HEK293 (cell line): Measurements from ENCODE around the gene PCBP3.

ENCODE experiments used
- CTCF ChIA-PET: fragments of 350-600 bp; formaldehyde crosslinking; extraction: SDS; loops from one replicate; lab custom pipeline; 2021; ENCODE audit warnings: antibody characterized with exemption; lab: Yijun Ruan, JAX
- POLR2A ChIA-PET: fragments of 300-600 bp; formaldehyde crosslinking; extraction: SDS; loops from one replicate; lab custom pipeline; 2020; ENCODE audit warnings: antibody characterized with exemption, inconsistent platforms; lab: Yijun Ruan, JAX
- H3K27ac ChIP-seq: fragments of 200-500 bp; sonication (Bioruptor generic); 2 replicates; pipeline ENCODE4 v1.5.1; 2014; ENCODE audit warnings: low read depth, low read length, control low read depth, inconsistent platforms; ENCODE audit errors: extremely low read depth
- H3K36me3 ChIP-seq, 2 experiments: fragments of 200-500 bp in 1 of 2; sonication (Bioruptor generic) in 1 of 2; 1 replicate in 1 of 2; 2 replicates in 1 of 2; pipeline ENCODE4 v1.5.1; 2014 to 2017; ENCODE audit warnings: inconsistent platforms in 2 of 2, low read length in 2 of 2; ENCODE audit not compliant: control insufficient read depth in 2 of 2, insufficient read depth in 1 of 2
- H3K4me1 ChIP-seq: fragments of 200-500 bp; sonication (Bioruptor generic); 2 replicates; pipeline ENCODE4 v1.5.1; 2014; ENCODE audit warnings: mild to moderate bottlenecking, low read length, inconsistent platforms; ENCODE audit not compliant: control insufficient read depth, insufficient read depth
- H3K4me3 ChIP-seq: 2 replicates; pipeline ENCODE4 v1.5.1; 2011; ENCODE audit warnings: low read depth, mild to moderate bottlenecking, control low read depth, low read length, moderate library complexity
- H3K9me3 ChIP-seq: fragments of 200-500 bp; sonication (Bioruptor generic); 2 replicates; pipeline ENCODE4 v1.5.1; 2014; ENCODE audit warnings: low read depth, low read length, inconsistent platforms; ENCODE audit not compliant: control insufficient read depth, insufficient read depth
- EGR2 ChIP-seq: fragments of 450-650 bp; formaldehyde crosslinking; IDR thresholded peaks from 2 replicates; pipeline ENCODE4 v1.5.1; 2016; ENCODE audit warnings: low read depth, missing biosample characterization, missing genetic modification characterization
- HOXD13 ChIP-seq: sonication (generic); formaldehyde crosslinking; IDR thresholded peaks from 2 replicates; pipeline ENCODE4 v1.8.0; 2022; ENCODE audit warnings: missing genetic modification reagents, borderline replicate concordance
- IKZF3 ChIP-seq: fragments of 450-650 bp; IDR thresholded peaks from 2 replicates; pipeline ENCODE4 v1.5.0; 2018; ENCODE audit warnings: missing biosample characterization, mild to moderate bottlenecking, missing genetic modification characterization, moderate library complexity
- SP7 ChIP-seq: fragments of 450-650 bp; formaldehyde crosslinking; IDR thresholded peaks from 2 replicates; pipeline ENCODE4 v1.5.1; 2016; ENCODE audit warnings: missing biosample characterization, missing genetic modification characterization
- YY2 ChIP-seq: fragments of 450-650 bp; formaldehyde crosslinking; IDR thresholded peaks from 2 replicates; pipeline ENCODE4 v1.5.1; 2016; ENCODE audit warnings: missing biosample characterization, missing genetic modification characterization
- ZBTB10 ChIP-seq: fragments of 450-650 bp; formaldehyde crosslinking; IDR thresholded peaks from 2 replicates; pipeline ENCODE4 v1.5.1; 2016; ENCODE audit warnings: missing biosample characterization, missing genetic modification characterization
- ZBTB20 ChIP-seq: fragments of 450-650 bp; formaldehyde crosslinking; IDR thresholded peaks from 2 replicates; pipeline ENCODE4 v1.5.1; 2016; ENCODE audit warnings: missing biosample characterization, missing genetic modification characterization
- ZNF112 ChIP-seq: fragments of 450-650 bp; formaldehyde crosslinking; IDR thresholded peaks from 2 replicates; pipeline ENCODE4 v1.5.0; 2017; ENCODE audit warnings: missing biosample characterization, missing genetic modification characterization
- ZNF132 ChIP-seq: fragments of 450-650 bp; formaldehyde crosslinking; IDR thresholded peaks from 2 replicates; pipeline ENCODE4 v1.5.1; 2017; ENCODE audit warnings: missing biosample characterization, missing genetic modification characterization, borderline replicate concordance
- ZNF19 ChIP-seq: fragments of 450-650 bp; formaldehyde crosslinking; IDR thresholded peaks from 2 replicates; pipeline ENCODE4; 2016; ENCODE audit warnings: missing biosample characterization, missing genetic modification characterization, low read depth
- ZNF248 ChIP-seq: fragments of 450-650 bp; formaldehyde crosslinking; IDR thresholded peaks from 2 replicates; pipeline ENCODE4 v1.5.1; 2017; ENCODE audit warnings: missing biosample characterization, missing genetic modification characterization
- ZNF26 ChIP-seq: fragments of 450-650 bp; formaldehyde crosslinking; IDR thresholded peaks from 2 replicates; pipeline ENCODE4 v1.5.1; 2016; ENCODE audit warnings: missing biosample characterization, missing genetic modification characterization
- ZNF354C ChIP-seq: fragments of 450-650 bp; formaldehyde crosslinking; IDR thresholded peaks from 2 replicates; pipeline ENCODE4 v1.5.1; 2016; ENCODE audit warnings: missing biosample characterization, missing genetic modification characterization, low read depth, borderline replicate concordance
- ZNF391 ChIP-seq: fragments of 450-650 bp; formaldehyde crosslinking; IDR thresholded peaks from 2 replicates; pipeline ENCODE4 v1.5.1; 2016; ENCODE audit warnings: low read depth, missing biosample characterization, missing genetic modification characterization, borderline replicate concordance
- ZNF501 ChIP-seq: fragments of 450-650 bp; formaldehyde crosslinking; IDR thresholded peaks from 2 replicates; pipeline ENCODE4 v1.5.1; 2016; ENCODE audit warnings: missing biosample characterization, missing genetic modification characterization
- ZNF529 ChIP-seq: fragments of 450-650 bp; formaldehyde crosslinking; IDR thresholded peaks from 2 replicates; pipeline ENCODE4 v1.5.1; 2017; ENCODE audit warnings: missing genetic modification characterization, missing biosample characterization; ENCODE audit not compliant: insufficient replicate concordance
- ZNF548 ChIP-seq: fragments of 450-650 bp; formaldehyde crosslinking; IDR thresholded peaks from 2 replicates; pipeline ENCODE4 v1.5.1; 2016; ENCODE audit warnings: missing biosample characterization, missing genetic modification characterization
- ZNF596 ChIP-seq: fragments of 450-650 bp; IDR thresholded peaks from 2 replicates; pipeline ENCODE4 v1.5.0; 2018; ENCODE audit warnings: missing biosample characterization, mild to moderate bottlenecking, missing genetic modification characterization, moderate library complexity
- ZNF670 ChIP-seq: fragments of 450-650 bp; formaldehyde crosslinking; IDR thresholded peaks from 2 replicates; pipeline ENCODE4 v1.5.1; 2016; ENCODE audit warnings: missing biosample characterization, missing genetic modification characterization, low read depth
- ZNF707 ChIP-seq: fragments of 450-650 bp; formaldehyde crosslinking; IDR thresholded peaks from 2 replicates; pipeline ENCODE4 v1.5.1; 2016; ENCODE audit warnings: missing biosample characterization, missing genetic modification characterization
- ZNF747 ChIP-seq: fragments of 450-650 bp; formaldehyde crosslinking; IDR thresholded peaks from 2 replicates; pipeline ENCODE4 v1.5.1; 2016; ENCODE audit warnings: missing biosample characterization, missing genetic modification characterization
- ZNF768 ChIP-seq: fragments of 450-650 bp; formaldehyde crosslinking; IDR thresholded peaks from 2 replicates; pipeline ENCODE4 v1.5.1; 2018; ENCODE audit warnings: missing biosample characterization, mild to moderate bottlenecking, missing genetic modification characterization
- ZNF777 ChIP-seq: fragments of 450-650 bp; formaldehyde crosslinking; IDR thresholded peaks from 2 replicates; pipeline ENCODE4 v1.5.1; 2017; ENCODE audit warnings: missing biosample characterization, missing genetic modification characterization, borderline replicate concordance
- ZSCAN30 ChIP-seq: fragments of 450-650 bp; IDR thresholded peaks from 2 replicates; pipeline ENCODE4 v1.5.1; 2018; ENCODE audit warnings: missing biosample characterization, mild to moderate bottlenecking, missing genetic modification characterization, moderate library complexity

The PCBP3 gene

GRCh38 chr21:45875881-45876280 is 232.4 kb downstream of the PCBP3 start:
- peaks cover 7% of the 10 kb centered on the region for H3K4me1 ChIP-seq
- CTCF ChIA-PET, result interaction anchor here (0.7 kb wide), 1 partner anchor 28 kb away, joined by 3 read pairs; no protein-coding TSS in a partner anchor
- no peak for TF ChIP-seq ZNF548
- TF ChIP-seq YY2 (tag by site-specific recombination), result no peak
- TF ChIP-seq ZNF529 (tag by site-specific recombination), result no peak
- no peak for TF ChIP-seq ZNF391 (tag by site-specific recombination)
- no peak for TF ChIP-seq SP7 (tag by site-specific recombination)
- no peak for TF ChIP-seq ZNF248 (tag by site-specific recombination)
- TF ChIP-seq ZNF747, result no peak
- TF ChIP-seq ZNF19 (tag by site-specific recombination), result no peak
- TF ChIP-seq EGR2 (tag by site-specific recombination), result no peak
- TF ChIP-seq ZNF132 (tag by site-specific recombination), result no peak
- no peak for TF ChIP-seq ZSCAN30 (tag by site-specific recombination)
- TF ChIP-seq ZNF26 (tag by site-specific recombination), result no peak
- TF ChIP-seq ZNF670 (tag by site-specific recombination), result no peak
- no peak for TF ChIP-seq ZNF768 (tag by site-specific recombination)
- TF ChIP-seq ZNF777 (tag by site-specific recombination), result no peak
- TF ChIP-seq HOXD13 (CRISPR knock-in tag), result no peak
- no peak for TF ChIP-seq ZNF354C
- no peak for TF ChIP-seq ZNF112 (tag by site-specific recombination)
- TF ChIP-seq ZBTB20 (tag by site-specific recombination), result no peak
- no peak for TF ChIP-seq ZNF501
- TF ChIP-seq, all 188 proteins: peak for 0
- Histone ChIP-seq H3K36me3 (no peaks in the 10 kb centered on the region), H3K4me3 (no peak overlapping the region), H3K27ac (no peak overlapping the region), H3K9me3 (no peaks in the 10 kb centered on the region)
- POLR2A ChIA-PET, result no interaction called here

GRCh38 chr21:45876381-45877170 is 233.1 kb downstream of the PCBP3 start:
- H3K4me3 ChIP-seq, result no peak overlapping the region
- POLR2A ChIA-PET, result no interaction called here
- no peak overlapping the region for H3K27ac ChIP-seq
- H3K9me3 ChIP-seq, result no peaks in the 10 kb centered on the region
- TF ChIP-seq ZNF354C (no peak), EGR2 (tag by site-specific recombination) (0 out of 2 replicates have a peak, but pooled peaks have one; percentile 20)
- CTCF ChIA-PET, result interaction anchor here (0.5 to 0.6 kb wide), 2 partner anchors 34 to 1031 kb away, joined by 4 to 5 read pairs; no protein-coding TSS in a partner anchor
- no peaks in the 10 kb centered on the region for H3K36me3 ChIP-seq
- peaks cover 7% of the 10 kb centered on the region for H3K4me1 ChIP-seq

DNA sequence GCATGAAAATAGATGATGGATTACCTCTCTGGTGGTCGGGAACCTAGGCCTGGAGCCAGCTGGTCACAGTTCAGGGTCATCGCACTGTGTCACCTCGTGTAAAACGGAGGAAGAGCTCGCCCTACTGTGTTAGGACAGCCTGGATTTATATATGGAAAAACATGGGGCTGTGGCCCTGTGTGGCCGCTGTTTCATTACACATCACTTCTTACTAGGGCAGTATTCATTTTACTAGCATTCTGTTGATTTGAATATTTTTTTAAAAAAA is 233.6 kb downstream of the PCBP3 start:
- POLR2A ChIA-PET, result no interaction called here
- no peak overlapping the region for H3K27ac ChIP-seq
- CTCF ChIA-PET, result interaction anchor here (0.5 to 1.1 kb wide), 4 partner anchors 35 to 1031 kb away, joined by 3 to 5 read pairs (median 4); no protein-coding TSS in a partner anchor
- H3K4me3 ChIP-seq, result no peak overlapping the region
- H3K4me1 ChIP-seq, result peaks cover 7% of the 10 kb centered on the region
- H3K36me3 ChIP-seq, result no peaks in the 10 kb centered on the region
- no peak for TF ChIP-seq ZBTB10
- no peak for TF ChIP-seq ZNF596 (tag by site-specific recombination)
- TF ChIP-seq ZNF707 (tag by site-specific recombination), result no peak
- no peak for TF ChIP-seq IKZF3 (tag by site-specific recombination)
- H3K9me3 ChIP-seq, result no peaks in the 10 kb centered on the region
